ENCODE results near the gene COPS6. TPM values are rescaled to one million over a fixed set of nuclear protein-coding genes. Genes with fewer than 3 reads are reported as not detected.

Gene COPS6
- total RNA-seq, 2 experiments from 2014 or later = 79.0 to 83.9 TPM

GRCh38 chr7:100061518-100062193 lies 27.1 kb upstream of the COPS6 start:
- ATAC-seq (ENCODE audit: poor library complexity) (no peak), DNase-seq (no peak)
- H3K27ac Mint-ChIP-seq = no peak overlapping the region
- no peak overlapping the region for H3K27ac ChIP-seq (ENCODE audit: low read depth in 1 of 2, low read length in 2 of 2)
- TF ChIP-seq CTCF (IDR thresholded peaks at IDR 0.05) = no peak
- H3K9me3 ChIP-seq (ENCODE audit: control insufficient read depth in 1 of 2, insufficient read depth in 1 of 2, low read length in 2 of 2) = no peaks in the 10 kb centered on the region
- no peaks in the 10 kb centered on the region for H3K27me3 ChIP-seq (ENCODE audit: control insufficient read depth in 1 of 2, insufficient read depth in 2 of 2, low read length in 2 of 2)
- H3K36me3 Mint-ChIP-seq (ENCODE audit: low read depth) = peaks cover 61% of the 10 kb centered on the region
- no peaks in the 10 kb centered on the region for H3K27me3 Mint-ChIP-seq
- no peaks in the 10 kb centered on the region for H3K4me1 ChIP-seq (ENCODE audit: insufficient read depth, low read length)
- H3K36me3 ChIP-seq (ENCODE audit: insufficient read depth, low read length) = peaks cover 54% of the 10 kb centered on the region
- intact Hi-C loops (cut with DNase I, micrococcal nuclease) = no loop called here
- CTCF ChIA-PET = no interaction called here
- no peaks in the 10 kb centered on the region for H3K4me1 Mint-ChIP-seq (ENCODE audit: low read depth)
- no peak overlapping the region for H3K4me3 ChIP-seq (ENCODE audit: low read length)
- no peaks in the 10 kb centered on the region for H3K9me3 Mint-ChIP-seq
- H3K4me3 Mint-ChIP-seq = no peak overlapping the region
- POLR2A ChIA-PET = interaction anchor here (0.6 to 1.9 kb wide), 2 partner anchors 12 to 17 kb away, joined by 3 to 7 read pairs; partner anchors contain the start of gene ZSCAN21

DNA sequence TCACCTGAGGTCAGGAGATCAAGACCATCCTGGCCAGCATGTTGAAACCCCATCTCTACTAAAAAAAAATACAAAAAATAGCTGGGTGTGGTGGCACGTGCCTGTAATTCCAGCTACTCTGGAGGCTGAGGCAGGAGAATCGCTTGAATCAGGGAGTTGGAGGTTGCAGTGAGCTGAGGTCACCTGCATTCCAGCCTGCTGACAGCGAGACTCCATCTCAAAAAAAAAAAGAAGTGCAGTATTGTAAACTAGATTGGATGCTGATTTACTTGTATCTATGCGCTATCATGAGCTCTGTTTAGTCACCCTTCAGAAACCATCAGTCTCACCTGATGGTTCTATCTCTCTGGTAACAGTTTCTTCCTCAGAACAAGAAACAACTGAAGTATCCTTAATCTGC lies 25.4 kb upstream of the COPS6 start:
- CTCF ChIA-PET = no interaction called here
- Mint-ChIP-seq H3K36me3 (ENCODE audit: low read depth) (peaks cover 65% of the 10 kb centered on the region), H3K4me1 (ENCODE audit: low read depth) (no peaks in the 10 kb centered on the region), H3K27me3 (no peaks in the 10 kb centered on the region), H3K9me3 (no peaks in the 10 kb centered on the region), H3K27ac (no peak overlapping the region), H3K4me3 (no peak overlapping the region)
- intact Hi-C loops (cut with DNase I, micrococcal nuclease) = no loop called here
- Histone ChIP-seq H3K4me3 (ENCODE audit: low read length) (no peak overlapping the region), H3K4me1 (ENCODE audit: insufficient read depth, low read length) (no peaks in the 10 kb centered on the region), H3K27ac (ENCODE audit: low read depth in 1 of 2, low read length in 2 of 2) (no peak overlapping the region), H3K9me3 (ENCODE audit: control insufficient read depth in 1 of 2, insufficient read depth in 1 of 2, low read length in 2 of 2) (no peaks in the 10 kb centered on the region), H3K27me3 (ENCODE audit: control insufficient read depth in 1 of 2, insufficient read depth in 2 of 2, low read length in 2 of 2) (no peaks in the 10 kb centered on the region), H3K36me3 (ENCODE audit: insufficient read depth, low read length) (peaks cover 37% of the 10 kb centered on the region)
- DNase-seq = no peak
- TF ChIP-seq CTCF (IDR thresholded peaks at IDR 0.05) = no peak
- POLR2A ChIA-PET = interaction anchor here (1.4 kb wide), 1 partner anchor 46 kb away, joined by 3 read pairs; no protein-coding TSS in a partner anchor
- ATAC-seq (ENCODE audit: poor library complexity) = no peak

GRCh38 chr7:100064162-100064561 lies 24.6 kb upstream of the COPS6 start:
- ATAC-seq (ENCODE audit: poor library complexity) = no peak
- Histone ChIP-seq H3K9me3 (ENCODE audit: control insufficient read depth in 1 of 2, insufficient read depth in 1 of 2, low read length in 2 of 2) (peaks cover 0 to 4% of the 10 kb centered on the region in 2 experiments), H3K27me3 (ENCODE audit: control insufficient read depth in 1 of 2, insufficient read depth in 2 of 2, low read length in 2 of 2) (no peaks in the 10 kb centered on the region), H3K4me3 (ENCODE audit: low read length) (no peak overlapping the region), H3K4me1 (ENCODE audit: insufficient read depth, low read length) (no peaks in the 10 kb centered on the region), H3K27ac (ENCODE audit: low read depth in 1 of 2, low read length in 2 of 2) (no peak overlapping the region), H3K36me3 (ENCODE audit: insufficient read depth, low read length) (peaks cover 32% of the 10 kb centered on the region)
- Mint-ChIP-seq H3K4me1 (ENCODE audit: low read depth) (no peaks in the 10 kb centered on the region), H3K27ac (no peak overlapping the region), H3K4me3 (no peak overlapping the region), H3K36me3 (ENCODE audit: low read depth) (peaks cover 58% of the 10 kb centered on the region), H3K9me3 (no peaks in the 10 kb centered on the region), H3K27me3 (no peaks in the 10 kb centered on the region)
- DNase-seq = no peak
- TF ChIP-seq CTCF (IDR thresholded peaks at IDR 0.05) = no peak
- intact Hi-C loops (cut with DNase I, micrococcal nuclease) = no loop called here
- ChIA-PET POLR2A (interaction anchor here (1.4 kb wide), 1 partner anchor 47 kb away, joined by 3 read pairs; no protein-coding TSS in a partner anchor), CTCF (no interaction called here)

Measured in CD4-positive, alpha-beta T cell (primary cell).